ENCODE data around the gene HMG20A. TPM values are rescaled to one million over a fixed set of nuclear protein-coding genes. Genes with fewer than 3 reads are reported as not detected.
A peak's percentile ranks its signal among the peaks of the same experiment; 100 is the strongest.

The HMG20A gene
- total RNA-seq, 4 donors from 2014 or later, result 20.7 to 42.2 (median 31.2) TPM

DNA sequence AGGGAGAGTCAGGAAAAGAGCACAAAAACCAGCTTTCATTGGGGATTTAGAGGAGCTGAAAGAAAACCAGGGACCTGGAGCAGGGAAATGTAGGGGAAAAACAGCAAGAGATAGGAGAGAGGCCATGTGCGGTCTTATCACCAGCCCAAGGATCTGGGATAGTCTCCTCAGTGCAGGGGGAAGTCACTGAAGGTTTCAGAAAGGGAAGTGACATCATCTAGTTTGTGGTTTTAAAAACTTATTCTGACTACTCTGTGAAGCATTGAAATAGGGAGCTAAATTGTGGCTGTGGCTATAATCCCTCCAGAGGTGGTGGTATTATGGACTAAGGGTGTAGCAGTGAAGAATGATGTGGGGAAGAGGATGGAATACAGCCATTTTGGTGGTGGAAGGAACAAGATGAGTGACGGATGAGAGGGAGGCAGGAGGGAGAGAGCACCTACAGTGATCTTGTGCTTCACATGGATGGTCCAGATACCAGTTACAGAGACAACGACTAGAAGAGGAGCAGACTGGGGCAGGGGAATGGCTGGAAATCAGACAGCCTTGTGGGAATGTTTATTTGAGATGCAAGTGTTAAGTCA lies 72.7 kb downstream of the HMG20A start:
- no peak for TF ChIP-seq POLR2A (IDR thresholded peaks at IDR 0.05; ENCODE audit: low read depth)
- no peak for TF ChIP-seq EP300 (IDR thresholded peaks at IDR 0.05)
- TF ChIP-seq, protein P1, sequence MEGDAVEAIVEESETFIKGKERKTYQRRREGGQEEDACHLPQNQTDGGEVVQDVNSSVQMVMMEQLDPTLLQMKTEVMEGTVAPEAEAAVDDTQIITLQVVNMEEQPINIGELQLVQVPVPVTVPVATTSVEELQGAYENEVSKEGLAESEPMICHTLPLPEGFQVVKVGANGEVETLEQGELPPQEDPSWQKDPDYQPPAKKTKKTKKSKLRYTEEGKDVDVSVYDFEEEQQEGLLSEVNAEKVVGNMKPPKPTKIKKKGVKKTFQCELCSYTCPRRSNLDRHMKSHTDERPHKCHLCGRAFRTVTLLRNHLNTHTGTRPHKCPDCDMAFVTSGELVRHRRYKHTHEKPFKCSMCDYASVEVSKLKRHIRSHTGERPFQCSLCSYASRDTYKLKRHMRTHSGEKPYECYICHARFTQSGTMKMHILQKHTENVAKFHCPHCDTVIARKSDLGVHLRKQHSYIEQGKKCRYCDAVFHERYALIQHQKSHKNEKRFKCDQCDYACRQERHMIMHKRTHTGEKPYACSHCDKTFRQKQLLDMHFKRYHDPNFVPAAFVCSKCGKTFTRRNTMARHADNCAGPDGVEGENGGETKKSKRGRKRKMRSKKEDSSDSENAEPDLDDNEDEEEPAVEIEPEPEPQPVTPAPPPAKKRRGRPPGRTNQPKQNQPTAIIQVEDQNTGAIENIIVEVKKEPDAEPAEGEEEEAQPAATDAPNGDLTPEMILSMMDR (IDR thresholded peaks at IDR 0.05), result no peak
- TF ChIP-seq POLR2AphosphoS5 (IDR thresholded peaks at IDR 0.05), result no peak
- no peak overlapping the region for H3K4me3 ChIP-seq
- H3K27me3 ChIP-seq, result no peaks in the 10 kb centered on the region
- H3K4me1 ChIP-seq, result peaks cover 41 to 58% (median 53%) of the 10 kb centered on the region in 4 donors
- H3K36me3 ChIP-seq, result no peaks in the 10 kb centered on the region
- WGBS, result 68% methylated on average over 3 of the region's 3 CpGs
- no peaks in the 10 kb centered on the region for H3K9me3 ChIP-seq
- DNase-seq (ENCODE audit: extremely low spot score), result no peak
- intact Hi-C loops (cut with DNase I), result no loop called here
- peak overlapping the region in 2 of 4 donors; percentile 26 to 38 for H3K27ac ChIP-seq (replicated peaks in 1 of 4)

- Histone ChIP-seq H3K27ac (replicated peaks in 1 of 4) (peak overlapping the region in 3 of 4 donors; percentile 12 to 38 (median 26)), H3K27me3 (no peaks in the 10 kb centered on the region), H3K4me1 (peaks cover 49 to 66% (median 61%) of the 10 kb centered on the region in 4 donors), H3K9me3 (no peaks in the 10 kb centered on the region), H3K4me3 (no peak overlapping the region), H3K36me3 (no peaks in the 10 kb centered on the region)
- intact Hi-C loops (cut with DNase I), result no loop called here
- TF ChIP-seq EP300 (IDR thresholded peaks at IDR 0.05) (no peak), POLR2A (IDR thresholded peaks at IDR 0.05; ENCODE audit: low read depth) (no peak), POLR2AphosphoS5 (IDR thresholded peaks at IDR 0.05) (no peak)
- TF ChIP-seq, protein P1 (IDR thresholded peaks at IDR 0.05), result no peak
- whole genome bisulfite sequencing, result 48% methylated on average over 2 of the region's 2 CpGs
- DNase-seq (ENCODE audit: extremely low spot score), result no peak
Observed at GRCh38 chr15:77494073-77494867, 73.6 kb downstream of the HMG20A start.

- Histone ChIP-seq H3K27ac (replicated peaks in 1 of 4) (peak overlapping the region; percentile 76 to 85 (median 81)), H3K27me3 (no peaks in the 10 kb centered on the region), H3K4me3 (no peak overlapping the region), H3K9me3 (no peaks in the 10 kb centered on the region), H3K36me3 (no peaks in the 10 kb centered on the region), H3K4me1 (peaks cover 52 to 69% (median 65%) of the 10 kb centered on the region in 4 donors)
- 83% methylated on average over 7 of the region's 7 CpGs for WGBS
- DNase-seq (ENCODE audit: extremely low spot score), result peak; percentile 37
- no peak for TF ChIP-seq POLR2A (IDR thresholded peaks at IDR 0.05; ENCODE audit: low read depth)
- TF ChIP-seq EP300 (IDR thresholded peaks at IDR 0.05), result no peak
- no peak for TF ChIP-seq POLR2AphosphoS5 (IDR thresholded peaks at IDR 0.05)
- intact Hi-C loops (cut with DNase I), result loop anchor here (5.0 kb wide), 2 partner anchors 47 to 378 kb away; no protein-coding TSS in a partner anchor
Observed at GRCh38 chr15:77494964-77495363, 74.3 kb downstream of the HMG20A start.

DNA sequence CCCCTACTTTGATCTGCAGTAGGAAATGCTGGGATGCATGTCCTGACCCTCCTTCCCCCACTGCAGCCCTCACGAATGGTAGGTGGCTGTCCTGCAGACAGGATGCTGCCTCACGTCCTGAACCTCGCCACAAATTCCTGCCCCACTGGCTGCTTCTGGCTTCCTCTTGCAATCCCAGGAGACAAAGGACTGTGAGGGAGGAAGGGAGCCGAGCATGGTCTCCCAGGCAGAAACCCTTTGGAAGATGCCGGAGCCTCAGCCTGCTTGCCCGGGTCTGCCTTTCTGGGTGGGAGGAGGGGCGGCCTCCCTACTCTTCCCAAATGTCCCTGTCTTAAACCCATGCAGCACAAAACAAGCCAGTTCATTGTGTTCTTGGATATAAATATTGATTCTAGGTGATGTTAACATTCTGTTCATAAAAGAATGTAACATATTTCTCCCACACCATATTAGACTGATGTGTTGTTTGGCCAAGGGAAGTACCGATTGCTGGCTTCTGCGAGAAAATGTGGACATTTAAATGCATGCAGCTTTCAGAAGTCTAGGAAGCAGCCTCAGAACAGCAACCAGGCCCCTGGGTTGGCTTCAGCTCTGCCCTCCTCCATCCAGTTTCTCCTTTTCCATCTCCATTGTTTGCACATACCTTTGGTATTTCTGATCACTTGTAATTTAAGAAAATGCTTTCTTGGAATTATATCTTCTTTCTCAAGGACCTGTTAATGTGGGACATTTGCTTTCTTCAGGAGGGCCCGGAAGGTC lies 75.3 kb downstream of the HMG20A start:
- Histone ChIP-seq H3K4me1 (peaks cover 52 to 75% (median 69%) of the 10 kb centered on the region in 4 donors), H3K27me3 (no peaks in the 10 kb centered on the region), H3K27ac (replicated peaks in 1 of 4) (peak overlapping the region; percentile 76 to 85 (median 81)), H3K4me3 (peak overlapping the region; percentile 13 to 33 (median 30)), H3K36me3 (no peaks in the 10 kb centered on the region), H3K9me3 (no peaks in the 10 kb centered on the region)
- intact Hi-C loops (cut with DNase I), result loop anchor here (2.0 to 5.0 kb wide), 3 partner anchors 46 to 379 kb away; no protein-coding TSS in a partner anchor
- 41% methylated on average over 7 of the region's 10 CpGs for WGBS
- no peak for TF ChIP-seq POLR2A (IDR thresholded peaks at IDR 0.05; ENCODE audit: low read depth)
- TF ChIP-seq, protein P1 (IDR thresholded peaks at IDR 0.05), result no peak
- TF ChIP-seq POLR2AphosphoS5 (IDR thresholded peaks at IDR 0.05), result peak in 1 of 2 donors; percentile 28
- DNase-seq (ENCODE audit: extremely low spot score), result no peak
